Measurements from ENCODE around the gene SCYGR3. TPM values are rescaled to one million over a fixed set of nuclear protein-coding genes. Genes with fewer than 3 reads are reported as not detected.

The SCYGR3 gene
- total and polyA plus RNA-seq, 8 donors, result not detected

DNA sequence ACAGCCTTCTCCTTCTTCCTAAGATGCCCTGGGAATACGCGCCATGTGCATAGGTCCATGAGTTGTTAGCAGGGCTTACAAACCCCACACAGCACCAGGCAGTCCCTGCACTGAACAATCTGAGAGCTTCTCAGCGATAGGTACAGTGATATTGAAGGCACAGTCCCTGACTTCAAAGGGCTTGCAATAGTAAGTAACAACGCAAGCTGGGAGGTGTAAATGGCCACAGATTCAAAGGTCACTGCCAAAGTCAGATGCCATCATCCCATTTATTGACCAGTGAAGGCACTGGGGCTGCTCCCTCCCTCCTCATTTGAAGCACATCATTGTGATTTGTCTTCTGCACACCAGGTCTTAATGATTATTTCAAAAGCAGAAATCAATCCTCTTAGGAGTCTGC lies 541 bp upstream of the SCYGR3 start:
- intact Hi-C loops (cut with DNase I), result no loop called here
- TF ChIP-seq, protein P1, sequence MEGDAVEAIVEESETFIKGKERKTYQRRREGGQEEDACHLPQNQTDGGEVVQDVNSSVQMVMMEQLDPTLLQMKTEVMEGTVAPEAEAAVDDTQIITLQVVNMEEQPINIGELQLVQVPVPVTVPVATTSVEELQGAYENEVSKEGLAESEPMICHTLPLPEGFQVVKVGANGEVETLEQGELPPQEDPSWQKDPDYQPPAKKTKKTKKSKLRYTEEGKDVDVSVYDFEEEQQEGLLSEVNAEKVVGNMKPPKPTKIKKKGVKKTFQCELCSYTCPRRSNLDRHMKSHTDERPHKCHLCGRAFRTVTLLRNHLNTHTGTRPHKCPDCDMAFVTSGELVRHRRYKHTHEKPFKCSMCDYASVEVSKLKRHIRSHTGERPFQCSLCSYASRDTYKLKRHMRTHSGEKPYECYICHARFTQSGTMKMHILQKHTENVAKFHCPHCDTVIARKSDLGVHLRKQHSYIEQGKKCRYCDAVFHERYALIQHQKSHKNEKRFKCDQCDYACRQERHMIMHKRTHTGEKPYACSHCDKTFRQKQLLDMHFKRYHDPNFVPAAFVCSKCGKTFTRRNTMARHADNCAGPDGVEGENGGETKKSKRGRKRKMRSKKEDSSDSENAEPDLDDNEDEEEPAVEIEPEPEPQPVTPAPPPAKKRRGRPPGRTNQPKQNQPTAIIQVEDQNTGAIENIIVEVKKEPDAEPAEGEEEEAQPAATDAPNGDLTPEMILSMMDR (IDR thresholded peaks at IDR 0.05), result no peak
- no peak for DNase-seq
- no peak overlapping the region for H3K4me3 ChIP-seq
- H3K9me3 ChIP-seq, result no peaks in the 10 kb centered on the region
- H3K36me3 ChIP-seq, result no peaks in the 10 kb centered on the region
- peaks cover 0 to 12% of the 10 kb centered on the region in 2 donors for H3K27me3 ChIP-seq
- no peak overlapping the region for H3K27ac ChIP-seq
- ATAC-seq, result no peak
- no peaks in the 10 kb centered on the region for H3K4me1 ChIP-seq

DNA sequence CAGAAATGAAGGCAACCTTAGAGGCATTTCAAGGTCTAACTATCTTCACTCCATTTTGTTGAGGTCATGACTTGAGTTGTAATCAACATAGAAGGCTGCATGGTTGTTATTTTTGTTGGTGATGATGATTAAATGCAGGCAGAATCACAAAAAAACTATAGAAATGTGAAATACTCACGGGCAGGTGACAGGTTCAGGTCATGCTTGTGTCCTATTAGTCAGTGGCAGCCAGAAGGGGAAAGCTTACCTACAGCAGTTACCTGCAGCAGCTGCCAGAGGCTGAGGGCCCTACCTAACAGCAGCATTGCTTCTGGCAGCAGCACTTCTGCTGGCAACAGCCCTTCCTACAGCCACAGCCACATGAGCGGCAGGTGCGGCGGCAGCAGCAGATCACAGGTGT lies 394 bp downstream of the SCYGR3 start:
- TF ChIP-seq, protein P1 (IDR thresholded peaks at IDR 0.05), result no peak
- no peaks in the 10 kb centered on the region for H3K36me3 ChIP-seq
- H3K4me3 ChIP-seq, result no peak overlapping the region
- H3K9me3 ChIP-seq, result no peaks in the 10 kb centered on the region
- no peak for DNase-seq
- H3K4me1 ChIP-seq, result no peaks in the 10 kb centered on the region
- H3K27me3 ChIP-seq, result peaks cover 0 to 12% of the 10 kb centered on the region in 2 donors
- ATAC-seq, result no peak
- no peak overlapping the region for H3K27ac ChIP-seq
- intact Hi-C loops (cut with DNase I), result no loop called here

DNA sequence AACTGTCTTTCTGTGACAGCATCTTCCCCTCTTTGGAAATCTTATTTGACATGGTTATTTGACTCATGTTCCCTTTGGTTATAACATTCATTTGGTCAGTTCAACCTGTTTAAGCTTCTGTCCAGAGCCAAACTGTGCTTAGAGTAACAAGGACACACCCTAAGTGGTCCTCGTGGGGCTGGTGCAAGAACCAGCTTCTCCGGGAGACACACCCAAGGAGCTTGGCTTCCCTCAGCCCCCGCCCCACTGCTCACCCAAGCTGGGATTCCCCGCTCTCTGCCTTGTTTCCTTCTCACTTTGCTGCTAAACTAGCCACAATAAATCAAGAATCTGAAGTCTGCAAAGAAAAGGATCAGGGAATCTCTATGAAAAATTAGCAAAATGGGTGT lies 1.4 kb downstream of the SCYGR3 start:
- intact Hi-C loops (cut with DNase I), result no loop called here
- peaks cover 0 to 12% of the 10 kb centered on the region in 2 donors for H3K27me3 ChIP-seq
- H3K9me3 ChIP-seq, result no peaks in the 10 kb centered on the region
- TF ChIP-seq, protein P1 (IDR thresholded peaks at IDR 0.05), result no peak
- no peaks in the 10 kb centered on the region for H3K36me3 ChIP-seq
- no peaks in the 10 kb centered on the region for H3K4me1 ChIP-seq
- ATAC-seq (peak; percentile 73), DNase-seq (peak in 2 of 4 donors; percentile 47 to 62)
- H3K4me3 ChIP-seq, result no peak overlapping the region
- no peak overlapping the region for H3K27ac ChIP-seq

DNA sequence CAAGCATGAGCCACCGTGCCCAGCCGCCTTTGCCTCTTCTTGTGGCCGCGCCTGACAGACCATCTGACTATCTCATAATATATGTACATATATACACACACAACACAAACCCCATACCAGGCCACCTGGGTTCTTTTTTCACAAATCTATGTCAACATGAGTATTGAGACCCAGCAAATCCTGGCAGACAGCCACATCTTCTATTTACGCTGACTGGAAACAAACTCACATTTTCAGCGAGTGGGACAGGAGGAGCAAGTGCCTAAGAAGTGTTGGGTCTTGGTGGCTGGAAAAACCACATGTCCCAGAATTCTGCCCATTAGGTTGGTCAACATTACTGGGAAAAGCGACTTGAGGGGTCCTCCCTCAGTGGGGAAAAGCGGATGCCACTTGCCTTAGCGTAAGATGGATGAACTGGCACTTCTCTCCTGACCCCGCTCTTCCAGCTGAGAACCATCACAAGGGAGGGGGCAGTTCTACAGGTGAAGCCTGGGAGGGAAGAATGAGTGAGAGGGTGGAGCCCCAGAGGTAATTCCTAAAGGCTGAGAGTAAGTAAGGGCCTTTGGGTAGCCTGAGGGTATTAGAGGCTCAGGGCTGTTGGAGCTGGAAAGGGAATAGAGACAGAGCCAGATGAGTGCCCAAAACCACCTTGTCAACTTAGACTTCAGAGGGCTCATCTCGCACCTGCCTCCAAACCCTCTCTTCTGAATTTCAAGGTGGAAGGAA lies 1.9 kb downstream of the SCYGR3 start:
- no peak for DNase-seq

DNA sequence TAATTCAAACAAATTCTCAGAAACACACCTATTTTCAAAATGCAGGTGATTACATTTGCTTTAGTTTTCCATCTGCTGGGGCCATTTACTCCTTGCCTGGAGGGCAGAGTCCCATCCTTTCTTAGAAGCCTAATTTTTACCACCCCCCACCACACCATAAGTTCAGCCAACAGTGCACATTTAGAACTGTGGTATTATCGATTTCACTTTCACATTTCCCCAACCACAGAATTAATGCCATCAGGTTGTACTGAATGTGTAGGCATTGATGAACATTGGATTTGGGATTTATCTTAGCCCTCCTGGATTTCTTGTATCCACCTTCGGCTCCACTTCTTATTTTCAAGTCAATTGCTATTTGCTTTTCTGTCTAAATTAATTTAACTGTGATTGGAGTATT lies 4.5 kb downstream of the SCYGR3 start:
- no peak for ATAC-seq

More for the DNA sequence above, 1.9 kb downstream of the SCYGR3 start:
- Histone ChIP-seq H3K36me3 (no peaks in the 10 kb centered on the region), H3K27me3 (peaks cover 0 to 12% of the 10 kb centered on the region in 2 donors), H3K4me3 (no peak overlapping the region), H3K4me1 (peaks cover 0 to 3% of the 10 kb centered on the region in 2 donors), H3K9me3 (no peaks in the 10 kb centered on the region), H3K27ac (no peak overlapping the region)
- intact Hi-C loops (cut with DNase I), result no loop called here
- ATAC-seq, result no peak
- TF ChIP-seq, protein P1 (IDR thresholded peaks at IDR 0.05), result no peak

More for the DNA sequence above, 4.5 kb downstream of the SCYGR3 start:
- H3K27ac ChIP-seq, result no peak overlapping the region
- H3K36me3 ChIP-seq, result no peaks in the 10 kb centered on the region
- TF ChIP-seq, protein P1 (IDR thresholded peaks at IDR 0.05), result no peak
- no peak for DNase-seq
- no peaks in the 10 kb centered on the region for H3K9me3 ChIP-seq
- peaks cover 0 to 4% of the 10 kb centered on the region in 2 donors for H3K4me1 ChIP-seq
- H3K27me3 ChIP-seq, result peaks cover 0 to 12% of the 10 kb centered on the region in 2 donors
- H3K4me3 ChIP-seq, result no peak overlapping the region
- intact Hi-C loops (cut with DNase I), result no loop called here
